Endothelial cell of umbilical vein (primary cell): ENCODE results near the gene SYAP1. TPM values are rescaled to one million over a fixed set of nuclear protein-coding genes. Genes with fewer than 3 reads are reported as not detected.

Experiments
- BruUV-seq: library from RNA; stranded (reverse); fragments of 400-500 nt; replicated peaks from 2 replicates; lab custom pipeline; 2021; lab: Mats Ljungman, UMichigan
- CTCF ChIA-PET: fragments of 300-600, 350-600 bp; sonication (Branson Sonifier 250); formaldehyde crosslinking; loops from one replicate; lab custom pipeline; 2021; ENCODE audit warnings: antibody characterized with exemption, inconsistent platforms; lab: Charles Lee
- POLR2A ChIA-PET: fragments of 300-600, 350-600 bp; sonication (Branson Sonifier 250); formaldehyde crosslinking; loops from one replicate; lab custom pipeline; 2021; ENCODE audit warnings: antibody characterized with exemption, inconsistent platforms; lab: Charles Lee
- DNase-seq: peaks from one replicate; pipeline ENCODE4 v3.0.0-alpha.2; 2011; ENCODE audit warnings: low read depth, low spot score
- FAIRE-seq: peaks from 2 replicates; lab custom pipeline; 2011; peaks lifted over from hg19 to GRCh38; lab: Jason Lieb, UNC
- H2AFZ ChIP-seq: 2 replicates; pipeline ENCODE4 v1.6.0; 2012; ENCODE audit warnings: low read depth, low read length, control low read depth, inconsistent platforms
- H3K27ac ChIP-seq: 2 replicates; pipeline ENCODE4 v1.5.1; 2011; ENCODE audit warnings: low read depth, mild to moderate bottlenecking, control low read depth, low read length, moderate library complexity; ENCODE audit not compliant: insufficient read depth
- H3K27me3 ChIP-seq, 2 experiments: 2 replicates each; pipeline versions ENCODE4 v1.6.0 to v1.6.1; 2011; ENCODE audit warnings: low read length in 2 of 2, mixed read lengths in 1 of 2; ENCODE audit not compliant: control insufficient read depth in 2 of 2, insufficient read depth in 2 of 2
- H3K36me3 ChIP-seq, 2 experiments: 2 replicates in 1 of 2; 3 replicates in 1 of 2; pipeline ENCODE4 v1.5.1; 2011; ENCODE audit warnings: low read length in 2 of 2, mild to moderate bottlenecking in 1 of 2, moderate library complexity in 1 of 2; ENCODE audit not compliant: control insufficient read depth in 2 of 2, insufficient read depth in 2 of 2; ENCODE audit errors: extremely low read depth in 1 of 2
- H3K4me1 ChIP-seq: 3 replicates; pipeline ENCODE4 v1.5.1; 2011; ENCODE audit warnings: mild to moderate bottlenecking, low read length; ENCODE audit not compliant: control insufficient read depth, insufficient read depth; ENCODE audit errors: extremely low read depth
- H3K4me2 ChIP-seq: 2 replicates; pipeline ENCODE4 v1.6.1; 2011; ENCODE audit warnings: low read length, control low read depth, mixed read lengths; ENCODE audit not compliant: insufficient read depth
- H3K4me3 ChIP-seq, 3 experiments: fragments of 200-600 bp in 1 of 3; sonication (generic), shearing (Covaris generic) in 1 of 3; replicated peaks in 1 of 3; 2 replicates each; pipeline ENCODE4 v1.5.1; 2011 to 2016; ENCODE audit warnings: control low read depth in 3 of 3, low read length in 3 of 3, mild to moderate bottlenecking in 2 of 3, inconsistent platforms in 1 of 3, low read depth in 1 of 3, moderate library complexity in 1 of 3; ENCODE audit not compliant: insufficient read depth in 1 of 3
- H3K79me2 ChIP-seq: 2 replicates; pipeline ENCODE4 v1.6.0; 2012; ENCODE audit warnings: low read length, inconsistent platforms; ENCODE audit not compliant: control insufficient read depth, insufficient read depth
- H3K9ac ChIP-seq: replicated peaks from 2 replicates; pipeline ENCODE3; 2011; ENCODE audit warnings: low read length, control low read depth; ENCODE audit not compliant: insufficient read depth; ENCODE audit errors: extremely low read depth
- H3K9me1 ChIP-seq: replicated peaks from 3 replicates; pipeline ENCODE4 v1.6.0; 2011; ENCODE audit warnings: mild to moderate bottlenecking, low read length; ENCODE audit not compliant: control insufficient read depth, insufficient read depth; ENCODE audit errors: extremely low read depth
- H3K9me3 ChIP-seq: replicated peaks from 2 replicates; pipeline ENCODE4 v1.5.1; 2012; ENCODE audit warnings: low read length, inconsistent platforms; ENCODE audit not compliant: control insufficient read depth, insufficient read depth
- H4K20me1 ChIP-seq: replicated peaks from 2 replicates; pipeline ENCODE3; 2011; ENCODE audit warnings: mild to moderate bottlenecking, low read length; ENCODE audit not compliant: control insufficient read depth, insufficient read depth; ENCODE audit errors: extremely low read depth
- CTCF ChIP-seq, 2 donors: IDR thresholded peaks; 1 replicate in 1 of 2; 2 replicates in 1 of 2; pipeline ENCODE4 v1.5.1; 2011; ENCODE audit warnings: low read length in 2 of 2, mild to moderate bottlenecking in 2 of 2, moderate library complexity in 2 of 2, control low read depth in 1 of 2, inconsistent platforms in 1 of 2, low read depth in 1 of 2; ENCODE audit not compliant: insufficient read depth in 1 of 2; ENCODE audit errors: extremely low read depth in 1 of 2
- FOS ChIP-seq: IDR thresholded peaks from 2 replicates; pipeline ENCODE4 v1.6.1; 2011; ENCODE audit warnings: mild to moderate bottlenecking, low read length, moderate library complexity, borderline replicate concordance; ENCODE audit not compliant: insufficient read depth
- GATA2 ChIP-seq: IDR thresholded peaks from 2 replicates; pipeline ENCODE4 v1.7.0; 2011; ENCODE audit warnings: low read depth, mild to moderate bottlenecking, moderate library complexity, mixed read lengths, low read length; ENCODE audit not compliant: insufficient read length, insufficient read depth
- JUN ChIP-seq: IDR thresholded peaks from 2 replicates; pipeline ENCODE4 v1.6.1; 2011; ENCODE audit warnings: borderline replicate concordance, low read depth; ENCODE audit not compliant: insufficient read length, insufficient read depth
- MYC ChIP-seq: IDR thresholded peaks from one replicate; pipeline ENCODE4 v1.6.1; 2011; ENCODE audit warnings: mild to moderate bottlenecking, low read depth, low read length
- POLR2A ChIP-seq: IDR thresholded peaks from 2 replicates; pipeline ENCODE4 v1.6.1; 2012; ENCODE audit warnings: low read depth, mild to moderate bottlenecking, control low read depth, low read length
- POLR2AphosphoS5 ChIP-seq: IDR thresholded peaks from 2 replicates; pipeline ENCODE4 v1.6.1; 2012; ENCODE audit warnings: low read depth, mild to moderate bottlenecking, control low read depth, low read length, moderate library complexity; ENCODE audit not compliant: insufficient read depth
- dilution Hi-C: fragments of 300-500 bp; cut with MboI; formaldehyde crosslinking; loops from one replicate; pipeline ENCODE4 v1.15.0; 2019; ENCODE audit warnings: low sequenced_read_pairs; ENCODE audit not compliant: extremely low pct_ligation_motif_present
- intact Hi-C: fragments of 100-400 bp; cut with micrococcal nuclease; formaldehyde crosslinking; loops from one replicate; pipeline ENCODE4 v1.10.0; 2022
- polyA plus RNA-seq, 4 experiments: library from polyadenylated mRNA; depleted of rRNA in 3 of 4; stranded (reverse) in 3 of 4; unstranded in 1 of 4; fragments of >200 nt; gene quantifications; 2 replicates each; pipeline versions ENCODE4 v1.2.1 to v1.2.3, GENCODE V29; 2011 to 2012; ENCODE audit warnings: missing spikeins in 1 of 4
- total RNA-seq: library from RNA; stranded (reverse); gene quantifications from 2 replicates; pipeline ENCODE4 v1.2.3, GENCODE V29; 2021
- TF ChIP-seq, protein P1 (sequence below): IDR thresholded peaks from 2 replicates; pipeline ENCODE4 v1.6.1; 2011; ENCODE audit not compliant: insufficient read depth, insufficient read length

SYAP1 gene
- total and polyA plus RNA-seq, 2 donors (not counting 3 experiments of a cell fraction or from before 2014, with no cell fraction given): 3.4 to 21.9 TPM

GRCh38 chrX:16765594-16765993, 46.2 kb downstream of the SYAP1 start:
- dilution Hi-C loops: no loop called here
- Histone ChIP-seq H3K4me3 (no peak overlapping the region), H3K79me2 (no peaks in the 10 kb centered on the region), H3K9me1 (no peaks in the 10 kb centered on the region), H3K4me2 (no peak overlapping the region), H3K36me3 (no peaks in the 10 kb centered on the region), H3K27me3 (no peaks in the 10 kb centered on the region), H3K27ac (no peak overlapping the region), H3K4me1 (no peaks in the 10 kb centered on the region), H3K9me3 (no peaks in the 10 kb centered on the region), H3K9ac (no peak overlapping the region), H4K20me1 (no peaks in the 10 kb centered on the region), H2AFZ (no peak overlapping the region)
- no peak for DNase-seq
- BruUV-seq: no TSS peak
- FAIRE-seq: no peak
- CTCF ChIA-PET: interaction anchor here (1.0 kb wide), 1 partner anchor 42 kb away, joined by 3 read pairs; no protein-coding TSS in a partner anchor
- intact Hi-C loops: no loop called here
- POLR2A ChIA-PET: no interaction called here
- TF ChIP-seq CTCF (IDR thresholded peaks at IDR 0.05; ENCODE audit: extremely low read depth in 1 of 2, insufficient read depth in 1 of 2, low read depth in 1 of 2, low read length in 2 of 2): no peak
- no peak for TF ChIP-seq FOS
- TF ChIP-seq, protein P1, sequence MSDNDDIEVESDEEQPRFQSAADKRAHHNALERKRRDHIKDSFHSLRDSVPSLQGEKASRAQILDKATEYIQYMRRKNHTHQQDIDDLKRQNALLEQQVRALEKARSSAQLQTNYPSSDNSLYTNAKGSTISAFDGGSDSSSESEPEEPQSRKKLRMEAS: no peak

GRCh38 chrX:16770970-16771482, 51.6 kb downstream of the SYAP1 start:
- H3K4me3 ChIP-seq: no peak overlapping the region
- BruUV-seq: no TSS peak
- dilution Hi-C loops: no loop called here
- no peaks in the 10 kb centered on the region for H3K27me3 ChIP-seq
- FAIRE-seq: no peak
- H3K9me3 ChIP-seq: no peaks in the 10 kb centered on the region
- intact Hi-C loops: loop anchor here (1.0 to 2.0 kb wide), 2 partner anchors 15 to 52 kb away; partner anchors contain the start of genes SYAP1 and TXLNG
- no peak overlapping the region for H3K4me2 ChIP-seq
- no peak for DNase-seq
- ChIA-PET POLR2A (interaction anchor here (0.7 to 2.0 kb wide), 5 partner anchors 15 to 897 kb away, joined by 3 to 11 read pairs (median 6); partner anchors contain the start of genes CTPS2, SYAP1 and TXLNG), CTCF (interaction anchor here (1.0 to 1.3 kb wide), 2 partner anchors 8 to 37 kb away, joined by 3 to 6 read pairs; no protein-coding TSS in a partner anchor)
- no peaks in the 10 kb centered on the region for H3K79me2 ChIP-seq
- H3K9ac ChIP-seq: no peak overlapping the region
- no peaks in the 10 kb centered on the region for H4K20me1 ChIP-seq
- no peak overlapping the region for H2AFZ ChIP-seq
- H3K27ac ChIP-seq: no peak overlapping the region
- H3K36me3 ChIP-seq: no peaks in the 10 kb centered on the region
- H3K4me1 ChIP-seq: no peaks in the 10 kb centered on the region
- no peaks in the 10 kb centered on the region for H3K9me1 ChIP-seq
- TF ChIP-seq, protein P1: no peak
- TF ChIP-seq MYC (no peak), GATA2 (no peak), POLR2AphosphoS5 (no peak), FOS (no peak), POLR2A (no peak), JUN (no peak), CTCF (IDR thresholded peaks at IDR 0.05; ENCODE audit: extremely low read depth in 1 of 2, insufficient read depth in 1 of 2, low read depth in 1 of 2, low read length in 2 of 2) (no peak)
